NK-92 (cell line): Measurements from ENCODE around the gene PKIG.
"Not testable (repeated sequence)": the region's sequence is repeated elsewhere in the genome, so short reads cannot be mapped to it uniquely, and the experiment has no call there.

Experiments
- DNase-seq: peaks from one replicate; lab custom pipeline; 2025; ENCODE audit not compliant: unreplicated experiment; lab: John Stamatoyannopoulos, UW

The PKIG gene

GRCh38 chr20:44582311-44583025 is at the start of gene PKIG:
TSS of gene PKIG (plus strand) at chr20:44582579. CDS start at chr20:44614557, 31,978 bp downstream.
- no peak for DNase-seq

- no peak for DNase-seq
Measured at GRCh38 chr20:44532981-44533331, 49.4 kb upstream of the PKIG start.

GRCh38 chr20:44533928-44534327 is 48.5 kb upstream of the PKIG start:
- no peak for DNase-seq

- DNase-seq: no peak
Measured at GRCh38 chr20:44536175-44536574, 46.2 kb upstream of the PKIG start.

- no peak for DNase-seq
Measured at GRCh38 chr20:44537993-44538392, 44.4 kb upstream of the PKIG start.

GRCh38 chr20:44540834-44541233 is 41.5 kb upstream of the PKIG start:
- DNase-seq: no peak

GRCh38 chr20:44541992-44542391 is 40.4 kb upstream of the PKIG start:
- DNase-seq: no peak

- no peak for DNase-seq
Measured at GRCh38 chr20:44542890-44543289, 39.5 kb upstream of the PKIG start.

GRCh38 chr20:44543358-44543757 is 39.0 kb upstream of the PKIG start:
- no peak for DNase-seq

- no peak for DNase-seq
Measured at GRCh38 chr20:44544263-44544662, 38.1 kb upstream of the PKIG start.

- DNase-seq: no peak
Measured at GRCh38 chr20:44547419-44547818, 35.0 kb upstream of the PKIG start.

- DNase-seq: no peak
Measured at GRCh38 chr20:44549123-44549522, 33.3 kb upstream of the PKIG start.

- DNase-seq: no peak
Measured at GRCh38 chr20:44552050-44552449, 30.3 kb upstream of the PKIG start.

- no peak for DNase-seq
Measured at GRCh38 chr20:44552568-44552949, 29.8 kb upstream of the PKIG start.

GRCh38 chr20:44552950-44553908 is 29.1 kb upstream of the PKIG start:
- DNase-seq: no peak

GRCh38 chr20:44559302-44559701 is 23.1 kb upstream of the PKIG start:
- DNase-seq: no peak

- no peak for DNase-seq
Measured at GRCh38 chr20:44560229-44560628, 22.1 kb upstream of the PKIG start.

- DNase-seq: not testable (repeated sequence)
Measured at GRCh38 chr20:44560818-44561217, 21.6 kb upstream of the PKIG start.

GRCh38 chr20:44561876-44562275 is 20.5 kb upstream of the PKIG start:
- no peak for DNase-seq

GRCh38 chr20:44566018-44566417 is 16.4 kb upstream of the PKIG start:
- DNase-seq: no peak

- no peak for DNase-seq
Measured at GRCh38 chr20:44566811-44567210, 15.6 kb upstream of the PKIG start.

GRCh38 chr20:44570367-44570766 is 12.0 kb upstream of the PKIG start:
- no peak for DNase-seq
